Liver (tissue), 3 donors: Measurements from ENCODE around the gene PLA2G4D.

Experiments
- CTCF ChIP-seq: fragments of 150-350 bp; IDR thresholded peaks from 2 replicates; pipeline ENCODE4 v1.5.1; 2017; ENCODE audit warnings: improper control_type of control experiment, low read depth, low read length; ENCODE audit not compliant: missing input control
- MAX ChIP-seq: IDR thresholded peaks from 2 replicates; pipeline ENCODE4 v1.6.1; 2016; ENCODE audit warnings: antibody characterized with exemption
- SP1 ChIP-seq: IDR thresholded peaks from 2 replicates; pipeline ENCODE4 v1.6.1; 2018; ENCODE audit warnings: antibody characterized with exemption, mild to moderate bottlenecking
- TF ChIP-seq, protein P1 (sequence below): IDR thresholded peaks from 2 replicates; pipeline ENCODE4 v1.6.1; 2016; ENCODE audit warnings: antibody characterized with exemption
- donor health status: healthy.
- donor health status: healthy.

DNA sequence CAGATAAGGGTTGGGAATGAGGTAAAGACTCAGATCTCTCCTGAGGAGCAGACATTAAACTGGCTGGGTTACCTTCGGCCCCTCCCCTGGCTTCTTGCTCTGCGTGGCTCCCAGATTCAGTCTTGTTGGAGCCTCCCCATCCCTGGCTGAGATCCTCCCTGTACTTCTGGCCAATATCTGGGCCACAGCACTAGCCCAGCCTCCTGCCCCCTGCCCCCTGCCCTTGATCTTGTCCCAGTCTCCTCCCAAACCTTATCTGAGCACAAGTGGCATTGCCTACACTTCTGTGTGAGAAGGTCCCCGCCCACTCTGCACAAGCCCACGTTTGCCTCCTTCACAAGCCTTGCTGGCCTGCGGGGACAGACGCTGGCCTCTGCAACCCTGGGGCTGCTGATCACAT, 45.2 kb upstream of the PLA2G4D start:
- no peak for TF ChIP-seq CTCF
- TF ChIP-seq SP1: no peak
- TF ChIP-seq MAX: no peak
- TF ChIP-seq, protein P1, sequence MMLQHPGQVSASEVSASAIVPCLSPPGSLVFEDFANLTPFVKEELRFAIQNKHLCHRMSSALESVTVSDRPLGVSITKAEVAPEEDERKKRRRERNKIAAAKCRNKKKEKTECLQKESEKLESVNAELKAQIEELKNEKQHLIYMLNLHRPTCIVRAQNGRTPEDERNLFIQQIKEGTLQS: no peak
